ENCODE data around the gene TGFB2.

Gene TGFB2

GRCh38 chr1:218348628-218349071, 3.5 kb downstream of the TGFB2 start:
- in situ Hi-C loops (cut with HindIII; ENCODE audit: low sequenced_read_pairs) = loop anchor here (25.0 kb wide), 1 partner anchor 714 kb away; no protein-coding TSS in a partner anchor
- DNase-seq (ENCODE audit: low read depth) = no peak

GRCh38 chr1:218349348-218350034, 4.4 kb downstream of the TGFB2 start:
- DNase-seq (ENCODE audit: low read depth) = no peak
- in situ Hi-C loops (cut with HindIII; ENCODE audit: low sequenced_read_pairs) = loop anchor here (25.0 kb wide), 1 partner anchor 713 kb away; no protein-coding TSS in a partner anchor
- no peak for TF ChIP-seq CTCF (IDR thresholded peaks at IDR 0.05; ENCODE audit: low read depth, low read length, missing control alignments)
- H3K4me3 ChIP-seq (ENCODE audit: low read depth, low read length) = peak overlapping the region; percentile 80

More at GRCh38 chr1:218348628-218349071, 3.5 kb downstream of the TGFB2 start:
- no peak for TF ChIP-seq CTCF (IDR thresholded peaks at IDR 0.05; ENCODE audit: low read depth, low read length, missing control alignments)
- peak overlapping the region; percentile 80 for H3K4me3 ChIP-seq (ENCODE audit: low read depth, low read length)

- TF ChIP-seq CTCF (IDR thresholded peaks at IDR 0.05; ENCODE audit: low read depth, low read length, missing control alignments) = no peak
- H3K4me3 ChIP-seq (ENCODE audit: low read depth, low read length) = peak overlapping the region; percentile 80
- in situ Hi-C loops (cut with HindIII; ENCODE audit: low sequenced_read_pairs) = no loop called here
- DNase-seq (ENCODE audit: low read depth) = no peak
Observed at GRCh38 chr1:218350035-218350525, 4.9 kb downstream of the TGFB2 start.

GRCh38 chr1:218350801-218351266, 5.7 kb downstream of the TGFB2 start:
- in situ Hi-C loops (cut with HindIII; ENCODE audit: low sequenced_read_pairs) = no loop called here
- TF ChIP-seq CTCF (IDR thresholded peaks at IDR 0.05; ENCODE audit: low read depth, low read length, missing control alignments) = no peak
- DNase-seq (ENCODE audit: low read depth) = peak; percentile 75
- peak overlapping the region; percentile 80 for H3K4me3 ChIP-seq (ENCODE audit: low read depth, low read length)

- H3K4me3 ChIP-seq (ENCODE audit: low read depth, low read length) = peak overlapping the region; percentile 80
- peak; percentile 68 for TF ChIP-seq CTCF (IDR thresholded peaks at IDR 0.05; ENCODE audit: low read depth, low read length, missing control alignments)
- DNase-seq (ENCODE audit: low read depth) = no peak
- in situ Hi-C loops (cut with HindIII; ENCODE audit: low sequenced_read_pairs) = no loop called here
Observed at GRCh38 chr1:218351391-218352074, 6.4 kb downstream of the TGFB2 start.

GRCh38 chr1:218352075-218352438, 6.9 kb downstream of the TGFB2 start:
- in situ Hi-C loops (cut with HindIII; ENCODE audit: low sequenced_read_pairs) = no loop called here
- no peak for DNase-seq (ENCODE audit: low read depth)
- H3K4me3 ChIP-seq (ENCODE audit: low read depth, low read length) = no peak overlapping the region
- TF ChIP-seq CTCF (IDR thresholded peaks at IDR 0.05; ENCODE audit: low read depth, low read length, missing control alignments) = no peak
